ENCODE results near the gene ARL8B. TPM values are rescaled to one million over a fixed set of nuclear protein-coding genes. Genes with fewer than 3 reads are reported as not detected.
A peak's percentile ranks its signal among the peaks of the same experiment; 100 is the strongest.

The ARL8B gene
- total RNA-seq, 1 donor from 2014 or later, result 90.6 TPM

DNA sequence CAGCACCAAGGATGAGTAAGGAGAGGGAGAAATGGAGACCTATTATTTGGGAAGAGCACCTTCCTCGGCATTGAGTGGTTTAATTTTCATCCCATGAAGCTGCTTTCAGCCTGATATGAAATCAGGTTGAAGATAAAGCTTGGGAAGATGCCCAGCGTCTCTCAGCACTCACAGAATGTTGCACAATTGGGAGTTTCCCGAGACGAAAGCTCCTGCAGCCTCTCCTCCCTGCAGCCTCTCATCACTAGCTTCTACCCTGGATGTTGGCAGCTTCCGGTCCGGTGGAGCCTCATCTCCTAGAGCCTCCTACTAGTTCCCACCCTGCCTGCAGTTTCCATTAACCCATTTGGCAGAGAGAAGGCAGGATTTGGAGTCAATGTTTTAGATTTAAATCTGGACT is 105.7 kb downstream of the ARL8B start:
- TF ChIP-seq, protein P1, sequence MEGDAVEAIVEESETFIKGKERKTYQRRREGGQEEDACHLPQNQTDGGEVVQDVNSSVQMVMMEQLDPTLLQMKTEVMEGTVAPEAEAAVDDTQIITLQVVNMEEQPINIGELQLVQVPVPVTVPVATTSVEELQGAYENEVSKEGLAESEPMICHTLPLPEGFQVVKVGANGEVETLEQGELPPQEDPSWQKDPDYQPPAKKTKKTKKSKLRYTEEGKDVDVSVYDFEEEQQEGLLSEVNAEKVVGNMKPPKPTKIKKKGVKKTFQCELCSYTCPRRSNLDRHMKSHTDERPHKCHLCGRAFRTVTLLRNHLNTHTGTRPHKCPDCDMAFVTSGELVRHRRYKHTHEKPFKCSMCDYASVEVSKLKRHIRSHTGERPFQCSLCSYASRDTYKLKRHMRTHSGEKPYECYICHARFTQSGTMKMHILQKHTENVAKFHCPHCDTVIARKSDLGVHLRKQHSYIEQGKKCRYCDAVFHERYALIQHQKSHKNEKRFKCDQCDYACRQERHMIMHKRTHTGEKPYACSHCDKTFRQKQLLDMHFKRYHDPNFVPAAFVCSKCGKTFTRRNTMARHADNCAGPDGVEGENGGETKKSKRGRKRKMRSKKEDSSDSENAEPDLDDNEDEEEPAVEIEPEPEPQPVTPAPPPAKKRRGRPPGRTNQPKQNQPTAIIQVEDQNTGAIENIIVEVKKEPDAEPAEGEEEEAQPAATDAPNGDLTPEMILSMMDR (IDR thresholded peaks at IDR 0.05), result no peak
- H3K27ac ChIP-seq, result no peak overlapping the region
- ATAC-seq, result peak in 1 of 2 donors; percentile 42
- intact Hi-C loops (cut with DNase I), result no loop called here
- no peaks in the 10 kb centered on the region for H3K9me3 ChIP-seq
- no peak overlapping the region for H3K4me3 ChIP-seq
- H3K27me3 ChIP-seq (ENCODE audit: low read depth), result no peaks in the 10 kb centered on the region
- peaks cover 2% of the 10 kb centered on the region for H3K36me3 ChIP-seq
- DNase-seq, result no peak
- H3K4me1 ChIP-seq, result no peaks in the 10 kb centered on the region

DNA sequence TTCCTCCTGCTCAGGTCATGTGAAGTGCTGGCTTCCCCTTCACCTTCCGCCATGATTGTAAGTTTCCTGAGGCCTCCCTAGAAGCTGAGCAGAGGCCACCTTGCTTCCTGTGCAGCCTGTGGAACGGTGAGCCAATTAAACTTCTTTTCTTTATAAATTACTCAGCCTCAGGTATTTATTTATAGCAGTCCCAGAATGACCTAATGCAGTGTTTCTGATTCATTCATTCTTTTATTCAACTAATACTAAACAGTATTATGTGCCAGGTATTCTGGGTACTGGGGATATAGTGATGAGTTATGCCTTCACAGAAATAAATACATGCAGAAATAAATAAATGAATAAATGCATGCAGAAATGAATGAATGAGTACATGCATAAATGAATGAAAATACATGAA is 107.3 kb downstream of the ARL8B start:
- intact Hi-C loops (cut with DNase I), result no loop called here
- TF ChIP-seq, protein P1 (IDR thresholded peaks at IDR 0.05), result no peak
- no peaks in the 10 kb centered on the region for H3K36me3 ChIP-seq

More for the DNA sequence above, 107.3 kb downstream of the ARL8B start:
- no peaks in the 10 kb centered on the region for H3K27me3 ChIP-seq (ENCODE audit: low read depth)
- H3K4me1 ChIP-seq, result no peaks in the 10 kb centered on the region
- no peak overlapping the region for H3K27ac ChIP-seq
- no peak for ATAC-seq
- DNase-seq, result no peak
- no peak overlapping the region for H3K4me3 ChIP-seq
- H3K9me3 ChIP-seq, result no peaks in the 10 kb centered on the region

Other genes with a start within 250 kb of the ARL8B start
- gene BHLHE40, start 142.9 kb upstream of the ARL8B start, total RNA-seq, result 84.8 TPM
- 76.5 TPM for gene EDEM1, start 65.4 kb downstream of the ARL8B start, total RNA-seq